ENCODE measurements around the gene MEX3D.
A peak's percentile ranks its signal among the peaks of the same experiment; 100 is the strongest.

Gene MEX3D

DNA sequence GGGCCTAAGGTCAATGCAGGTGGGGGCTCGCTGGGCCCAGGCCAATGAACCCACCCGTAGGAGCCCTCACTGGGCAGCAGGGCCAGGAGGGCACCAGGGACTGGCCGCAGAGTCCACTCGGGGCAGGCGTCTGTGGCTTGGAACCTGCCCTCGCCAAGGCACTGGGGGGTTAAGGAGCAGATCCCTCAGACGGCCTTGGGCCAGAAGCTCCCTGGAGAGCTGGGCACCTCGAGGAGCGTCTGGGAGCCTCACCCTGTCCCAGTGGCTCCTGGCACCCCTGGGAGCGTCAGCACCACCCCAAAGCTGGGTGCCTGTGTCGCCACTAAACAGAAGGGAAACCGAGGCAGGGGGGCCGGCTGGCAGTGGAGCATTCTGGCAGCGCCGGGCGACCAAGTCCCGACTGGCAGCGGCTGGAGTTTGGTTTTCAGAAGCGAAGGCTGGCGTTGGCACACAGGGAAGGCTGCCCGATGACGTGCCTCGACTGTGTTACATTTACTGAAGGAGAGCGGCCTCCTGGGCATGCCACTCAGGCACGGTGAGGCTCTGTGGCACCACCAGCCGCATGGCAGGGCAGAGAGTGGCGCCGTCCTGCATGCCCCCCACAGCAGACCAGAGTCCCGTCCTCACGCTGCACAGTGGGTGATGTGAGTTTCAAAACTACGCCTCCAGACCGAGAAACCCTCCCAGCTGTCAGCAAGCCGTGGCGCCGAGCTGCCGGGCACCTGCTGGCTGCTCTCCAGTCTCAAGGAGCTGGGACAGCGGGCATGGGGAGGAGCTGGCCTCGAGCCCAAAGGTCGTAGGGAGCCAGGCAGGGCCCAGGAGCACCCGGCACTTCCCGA is 9.2 kb upstream of the MEX3D start:
- H3K36me3 ChIP-seq (ENCODE audit: control insufficient read depth in 2 of 2, insufficient read depth in 1 of 2, low read length in 2 of 2): peaks cover 17 to 56% of the 10 kb centered on the region in 2 experiments
- ChIA-PET CTCF (interaction anchor here (0.8 kb wide), 1 partner anchor 28 kb away, joined by 3 read pairs; the partner anchor contains the start of gene UQCR11), POLR2A (no interaction called here)
- no peaks in the 10 kb centered on the region for H3K4me1 ChIP-seq (ENCODE audit: control insufficient read depth, insufficient read depth, low read length)
- no peak overlapping the region for H3K4me3 ChIP-seq (ENCODE audit: low read depth, low read length)
- no peak overlapping the region for H3K27ac ChIP-seq (ENCODE audit: extremely low read depth, low read depth, low read length)
- no peak for TF ChIP-seq ZNF221 (tag by site-specific recombination; IDR thresholded peaks at IDR 0.05; ENCODE audit: borderline replicate concordance)
- TF ChIP-seq, protein P1, sequence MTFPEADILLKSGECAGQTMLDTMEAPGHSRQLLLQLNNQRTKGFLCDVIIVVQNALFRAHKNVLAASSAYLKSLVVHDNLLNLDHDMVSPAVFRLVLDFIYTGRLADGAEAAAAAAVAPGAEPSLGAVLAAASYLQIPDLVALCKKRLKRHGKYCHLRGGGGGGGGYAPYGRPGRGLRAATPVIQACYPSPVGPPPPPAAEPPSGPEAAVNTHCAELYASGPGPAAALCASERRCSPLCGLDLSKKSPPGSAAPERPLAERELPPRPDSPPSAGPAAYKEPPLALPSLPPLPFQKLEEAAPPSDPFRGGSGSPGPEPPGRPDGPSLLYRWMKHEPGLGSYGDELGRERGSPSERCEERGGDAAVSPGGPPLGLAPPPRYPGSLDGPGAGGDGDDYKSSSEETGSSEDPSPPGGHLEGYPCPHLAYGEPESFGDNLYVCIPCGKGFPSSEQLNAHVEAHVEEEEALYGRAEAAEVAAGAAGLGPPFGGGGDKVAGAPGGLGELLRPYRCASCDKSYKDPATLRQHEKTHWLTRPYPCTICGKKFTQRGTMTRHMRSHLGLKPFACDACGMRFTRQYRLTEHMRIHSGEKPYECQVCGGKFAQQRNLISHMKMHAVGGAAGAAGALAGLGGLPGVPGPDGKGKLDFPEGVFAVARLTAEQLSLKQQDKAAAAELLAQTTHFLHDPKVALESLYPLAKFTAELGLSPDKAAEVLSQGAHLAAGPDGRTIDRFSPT (tag by site-specific recombination; IDR thresholded peaks at IDR 0.05): peak; percentile 52
- H3K9me3 ChIP-seq (ENCODE audit: control insufficient read depth, insufficient read depth, low read depth, low read length): no peaks in the 10 kb centered on the region

DNA sequence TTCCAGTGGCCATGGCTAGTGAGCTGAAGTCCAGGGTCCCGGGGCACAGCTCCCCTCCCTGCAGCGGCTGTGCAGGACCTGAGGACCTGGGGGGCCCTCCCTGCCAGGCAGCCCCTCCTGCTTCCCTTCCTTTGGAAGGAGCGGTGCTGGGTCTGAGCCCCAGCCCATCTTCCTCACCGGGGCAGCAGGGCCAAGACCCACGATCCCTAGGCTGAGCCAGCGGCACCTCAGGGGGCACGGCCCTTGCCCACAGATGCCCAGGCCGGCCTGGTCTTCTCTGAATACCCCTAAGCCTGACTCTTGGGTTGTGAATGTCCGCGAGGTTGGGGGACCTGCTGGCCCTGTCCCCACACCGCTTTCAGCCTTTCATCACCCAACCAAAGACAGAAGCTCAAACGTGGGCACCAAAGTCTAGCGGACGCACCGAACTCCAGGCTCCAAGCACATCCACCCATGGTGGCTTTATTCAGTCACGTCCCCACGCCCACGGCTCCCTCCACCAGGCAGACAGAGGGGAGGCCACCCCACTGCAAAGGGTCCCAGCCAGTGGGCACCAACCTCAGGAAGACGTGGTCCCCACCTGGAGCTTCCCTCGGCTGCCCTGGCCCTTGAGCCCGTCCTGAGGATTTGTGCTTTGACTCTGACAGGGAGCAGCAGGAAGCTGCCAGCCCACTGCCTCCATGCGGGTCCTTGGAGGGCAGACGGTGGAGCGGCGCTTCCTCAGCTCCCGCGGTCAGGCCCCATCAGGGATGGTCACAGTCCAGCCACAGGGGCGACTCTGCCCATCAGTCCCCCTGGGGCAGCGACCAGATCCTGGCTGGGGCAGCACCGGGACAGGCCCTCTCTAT is 8.3 kb upstream of the MEX3D start:
- Histone ChIP-seq H3K27ac (ENCODE audit: extremely low read depth, low read depth, low read length) (no peak overlapping the region), H3K9me3 (ENCODE audit: control insufficient read depth, insufficient read depth, low read depth, low read length) (no peaks in the 10 kb centered on the region), H3K4me3 (ENCODE audit: low read depth, low read length) (no peak overlapping the region), H3K4me1 (ENCODE audit: control insufficient read depth, insufficient read depth, low read length) (no peaks in the 10 kb centered on the region), H3K36me3 (ENCODE audit: control insufficient read depth in 2 of 2, insufficient read depth in 1 of 2, low read length in 2 of 2) (peaks cover 11 to 48% of the 10 kb centered on the region in 2 experiments)
- POLR2A ChIA-PET: interaction anchor here (2.6 kb wide), 1 partner anchor 11 kb away, joined by 8 read pairs; no protein-coding TSS in a partner anchor
- CTCF ChIA-PET: interaction anchor here (0.5 to 0.8 kb wide), 2 partner anchors 23 to 29 kb away, joined by 3 to 4 read pairs; partner anchors contain the start of gene UQCR11
- TF ChIP-seq ZNF223 (tag by site-specific recombination; IDR thresholded peaks at IDR 0.05) (no peak), ZNF843 (tag by site-specific recombination; IDR thresholded peaks at IDR 0.05) (no peak), ZNF558 (tag by site-specific recombination; IDR thresholded peaks at IDR 0.05) (no peak), ZBTB20 (tag by site-specific recombination; IDR thresholded peaks at IDR 0.05) (no peak), ZNF701 (tag by site-specific recombination; IDR thresholded peaks at IDR 0.05) (no peak), ZBTB7A (tag by site-specific recombination; IDR thresholded peaks at IDR 0.05; ENCODE audit: low read depth) (no peak), ZNF529 (tag by site-specific recombination; IDR thresholded peaks at IDR 0.05; ENCODE audit: insufficient replicate concordance) (no peak)
- TF ChIP-seq, protein P1 (tag by site-specific recombination; IDR thresholded peaks at IDR 0.05): 0 out of 2 replicates have a peak, but pooled peaks have one; percentile 45
- TF ChIP-seq, protein P2, sequence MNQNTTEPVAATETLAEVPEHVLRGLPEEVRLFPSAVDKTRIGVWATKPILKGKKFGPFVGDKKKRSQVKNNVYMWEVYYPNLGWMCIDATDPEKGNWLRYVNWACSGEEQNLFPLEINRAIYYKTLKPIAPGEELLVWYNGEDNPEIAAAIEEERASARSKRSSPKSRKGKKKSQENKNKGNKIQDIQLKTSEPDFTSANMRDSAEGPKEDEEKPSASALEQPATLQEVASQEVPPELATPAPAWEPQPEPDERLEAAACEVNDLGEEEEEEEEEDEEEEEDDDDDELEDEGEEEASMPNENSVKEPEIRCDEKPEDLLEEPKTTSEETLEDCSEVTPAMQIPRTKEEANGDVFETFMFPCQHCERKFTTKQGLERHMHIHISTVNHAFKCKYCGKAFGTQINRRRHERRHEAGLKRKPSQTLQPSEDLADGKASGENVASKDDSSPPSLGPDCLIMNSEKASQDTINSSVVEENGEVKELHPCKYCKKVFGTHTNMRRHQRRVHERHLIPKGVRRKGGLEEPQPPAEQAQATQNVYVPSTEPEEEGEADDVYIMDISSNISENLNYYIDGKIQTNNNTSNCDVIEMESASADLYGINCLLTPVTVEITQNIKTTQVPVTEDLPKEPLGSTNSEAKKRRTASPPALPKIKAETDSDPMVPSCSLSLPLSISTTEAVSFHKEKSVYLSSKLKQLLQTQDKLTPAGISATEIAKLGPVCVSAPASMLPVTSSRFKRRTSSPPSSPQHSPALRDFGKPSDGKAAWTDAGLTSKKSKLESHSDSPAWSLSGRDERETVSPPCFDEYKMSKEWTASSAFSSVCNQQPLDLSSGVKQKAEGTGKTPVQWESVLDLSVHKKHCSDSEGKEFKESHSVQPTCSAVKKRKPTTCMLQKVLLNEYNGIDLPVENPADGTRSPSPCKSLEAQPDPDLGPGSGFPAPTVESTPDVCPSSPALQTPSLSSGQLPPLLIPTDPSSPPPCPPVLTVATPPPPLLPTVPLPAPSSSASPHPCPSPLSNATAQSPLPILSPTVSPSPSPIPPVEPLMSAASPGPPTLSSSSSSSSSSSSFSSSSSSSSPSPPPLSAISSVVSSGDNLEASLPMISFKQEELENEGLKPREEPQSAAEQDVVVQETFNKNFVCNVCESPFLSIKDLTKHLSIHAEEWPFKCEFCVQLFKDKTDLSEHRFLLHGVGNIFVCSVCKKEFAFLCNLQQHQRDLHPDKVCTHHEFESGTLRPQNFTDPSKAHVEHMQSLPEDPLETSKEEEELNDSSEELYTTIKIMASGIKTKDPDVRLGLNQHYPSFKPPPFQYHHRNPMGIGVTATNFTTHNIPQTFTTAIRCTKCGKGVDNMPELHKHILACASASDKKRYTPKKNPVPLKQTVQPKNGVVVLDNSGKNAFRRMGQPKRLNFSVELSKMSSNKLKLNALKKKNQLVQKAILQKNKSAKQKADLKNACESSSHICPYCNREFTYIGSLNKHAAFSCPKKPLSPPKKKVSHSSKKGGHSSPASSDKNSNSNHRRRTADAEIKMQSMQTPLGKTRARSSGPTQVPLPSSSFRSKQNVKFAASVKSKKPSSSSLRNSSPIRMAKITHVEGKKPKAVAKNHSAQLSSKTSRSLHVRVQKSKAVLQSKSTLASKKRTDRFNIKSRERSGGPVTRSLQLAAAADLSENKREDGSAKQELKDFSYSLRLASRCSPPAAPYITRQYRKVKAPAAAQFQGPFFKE (tag by site-specific recombination; IDR thresholded peaks at IDR 0.05; ENCODE audit: borderline replicate concordance): no peak
- TF ChIP-seq, protein P3, sequence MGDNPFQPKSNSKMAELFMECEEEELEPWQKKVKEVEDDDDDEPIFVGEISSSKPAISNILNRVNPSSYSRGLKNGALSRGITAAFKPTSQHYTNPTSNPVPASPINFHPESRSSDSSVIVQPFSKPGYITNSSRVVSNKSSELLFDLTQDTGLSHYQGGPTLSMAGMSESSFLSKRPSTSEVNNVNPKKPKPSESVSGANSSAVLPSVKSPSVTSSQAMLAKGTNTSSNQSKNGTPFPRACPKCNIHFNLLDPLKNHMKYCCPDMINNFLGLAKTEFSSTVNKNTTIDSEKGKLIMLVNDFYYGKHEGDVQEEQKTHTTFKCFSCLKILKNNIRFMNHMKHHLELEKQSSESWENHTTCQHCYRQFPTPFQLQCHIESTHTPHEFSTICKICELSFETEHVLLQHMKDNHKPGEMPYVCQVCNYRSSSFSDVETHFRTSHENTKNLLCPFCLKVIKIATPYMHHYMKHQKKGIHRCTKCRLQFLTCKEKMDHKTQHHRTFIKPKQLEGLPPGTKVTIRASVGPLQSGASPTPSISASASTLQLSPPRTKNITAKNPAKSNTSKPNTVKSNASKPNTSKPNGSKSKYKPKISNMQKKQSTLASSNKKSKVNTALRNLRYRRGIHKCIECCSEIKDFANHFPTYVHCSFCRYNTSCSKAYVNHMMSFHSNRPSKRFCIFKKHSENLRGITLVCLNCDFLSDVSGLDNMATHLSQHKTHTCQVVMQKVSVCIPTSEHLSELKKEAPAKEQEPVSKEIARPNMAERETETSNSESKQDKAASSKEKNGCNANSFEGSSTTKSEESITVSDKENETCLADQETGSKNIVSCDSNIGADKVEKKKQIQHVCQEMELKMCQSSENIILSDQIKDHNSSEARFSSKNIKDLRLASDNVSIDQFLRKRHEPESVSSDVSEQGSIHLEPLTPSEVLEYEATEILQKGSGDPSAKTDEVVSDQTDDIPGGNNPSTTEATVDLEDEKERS (tag by site-specific recombination; IDR thresholded peaks at IDR 0.05): no peak
- TF ChIP-seq, protein P4, sequence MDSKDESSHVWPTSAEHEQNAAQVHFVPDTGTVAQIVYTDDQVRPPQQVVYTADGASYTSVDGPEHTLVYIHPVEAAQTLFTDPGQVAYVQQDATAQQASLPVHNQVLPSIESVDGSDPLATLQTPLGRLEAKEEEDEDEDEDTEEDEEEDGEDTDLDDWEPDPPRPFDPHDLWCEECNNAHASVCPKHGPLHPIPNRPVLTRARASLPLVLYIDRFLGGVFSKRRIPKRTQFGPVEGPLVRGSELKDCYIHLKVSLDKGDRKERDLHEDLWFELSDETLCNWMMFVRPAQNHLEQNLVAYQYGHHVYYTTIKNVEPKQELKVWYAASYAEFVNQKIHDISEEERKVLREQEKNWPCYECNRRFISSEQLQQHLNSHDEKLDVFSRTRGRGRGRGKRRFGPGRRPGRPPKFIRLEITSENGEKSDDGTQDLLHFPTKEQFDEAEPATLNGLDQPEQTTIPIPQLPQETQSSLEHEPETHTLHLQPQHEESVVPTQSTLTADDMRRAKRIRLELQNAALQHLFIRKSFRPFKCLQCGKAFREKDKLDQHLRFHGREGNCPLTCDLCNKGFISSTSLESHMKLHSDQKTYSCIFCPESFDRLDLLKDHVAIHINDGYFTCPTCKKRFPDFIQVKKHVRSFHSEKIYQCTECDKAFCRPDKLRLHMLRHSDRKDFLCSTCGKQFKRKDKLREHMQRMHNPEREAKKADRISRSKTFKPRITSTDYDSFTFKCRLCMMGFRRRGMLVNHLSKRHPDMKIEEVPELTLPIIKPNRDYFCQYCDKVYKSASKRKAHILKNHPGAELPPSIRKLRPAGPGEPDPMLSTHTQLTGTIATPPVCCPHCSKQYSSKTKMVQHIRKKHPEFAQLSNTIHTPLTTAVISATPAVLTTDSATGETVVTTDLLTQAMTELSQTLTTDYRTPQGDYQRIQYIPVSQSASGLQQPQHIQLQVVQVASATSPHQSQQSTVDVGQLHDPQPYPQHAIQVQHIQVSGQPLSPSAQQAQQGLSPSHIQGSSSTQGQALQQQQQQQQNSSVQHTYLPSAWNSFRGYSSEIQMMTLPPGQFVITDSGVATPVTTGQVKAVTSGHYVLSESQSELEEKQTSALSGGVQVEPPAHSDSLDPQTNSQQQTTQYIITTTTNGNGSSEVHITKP (tag by site-specific recombination; IDR thresholded peaks at IDR 0.05): peak; percentile 49; the same call in 1 of the 2 replicates
